ENCODE data around the gene LRRC14B. TPM values are rescaled to one million over a fixed set of nuclear protein-coding genes. Genes with fewer than 3 reads are reported as not detected.
"Not testable (repeated sequence)": the region's sequence is repeated elsewhere in the genome, so short reads cannot be mapped to it uniquely, and the experiment has no call there.

The LRRC14B gene
- total RNA-seq, 2 donors from 2014 or later = 7.7 to 51.0 TPM

GRCh38 chr5:230711-231110, 39.4 kb downstream of the LRRC14B start:
- H3K36me3 ChIP-seq = peaks cover 96% of the 10 kb centered on the region
- H3K9me3 ChIP-seq = no peaks in the 10 kb centered on the region

DNA sequence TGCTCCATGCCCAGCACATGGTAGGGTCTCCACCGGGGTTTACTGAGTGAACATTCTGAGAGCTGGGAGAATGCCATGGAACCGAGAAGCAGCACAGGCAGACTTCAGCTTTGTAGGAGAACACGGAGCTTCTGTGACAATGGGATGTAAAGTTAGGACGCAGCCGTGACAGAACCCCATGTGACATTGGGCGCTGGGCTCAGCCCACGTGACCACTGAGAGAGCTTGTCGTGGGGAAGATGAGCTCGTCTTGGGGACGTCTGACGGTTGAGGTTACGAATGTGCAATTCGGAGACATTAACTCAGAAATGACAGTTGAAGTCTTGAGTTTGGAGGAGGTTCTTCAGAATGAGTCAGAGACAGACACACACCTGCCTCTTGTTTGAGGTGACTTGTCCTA, 40.4 kb downstream of the LRRC14B start:
- H3K9me3 ChIP-seq = no peaks in the 10 kb centered on the region
- DNase-seq (ENCODE audit: low spot score) = no peak
- no peaks in the 10 kb centered on the region for H3K4me1 ChIP-seq
- H3K4me3 ChIP-seq = no peak overlapping the region
- peaks cover 94% of the 10 kb centered on the region for H3K36me3 ChIP-seq
- no peak for TF ChIP-seq CTCF (IDR thresholded peaks at IDR 0.05)
- H3K27ac ChIP-seq = no peak overlapping the region
- no peaks in the 10 kb centered on the region for H3K27me3 ChIP-seq

More at GRCh38 chr5:230711-231110, 39.4 kb downstream of the LRRC14B start:
- no peak overlapping the region for H3K27ac ChIP-seq
- TF ChIP-seq CTCF (IDR thresholded peaks at IDR 0.05) = no peak
- no peaks in the 10 kb centered on the region for H3K4me1 ChIP-seq
- no peak overlapping the region for H3K4me3 ChIP-seq
- no peak for DNase-seq (ENCODE audit: low spot score)
- no peaks in the 10 kb centered on the region for H3K27me3 ChIP-seq

GRCh38 chr5:233426-233825, 42.1 kb downstream of the LRRC14B start:
- H3K27ac ChIP-seq; H3K9me3 ChIP-seq; H3K27me3 ChIP-seq; DNase-seq (ENCODE audit: low spot score); H3K4me3 ChIP-seq; H3K4me1 ChIP-seq: not testable (repeated sequence)
- peaks cover 83% of the 10 kb centered on the region for H3K36me3 ChIP-seq

GRCh38 chr5:234450-234849, 43.2 kb downstream of the LRRC14B start:
- DNase-seq (ENCODE audit: low spot score) = no peak
- Histone ChIP-seq H3K9me3 (no peaks in the 10 kb centered on the region), H3K27me3 (no peaks in the 10 kb centered on the region), H3K4me1 (no peaks in the 10 kb centered on the region), H3K4me3 (no peak overlapping the region), H3K36me3 (peaks cover 80% of the 10 kb centered on the region), H3K27ac (no peak overlapping the region)
- no peak for TF ChIP-seq CTCF (IDR thresholded peaks at IDR 0.05)

- H3K4me1 ChIP-seq; H3K27me3 ChIP-seq; DNase-seq (ENCODE audit: low spot score); H3K9me3 ChIP-seq; H3K4me3 ChIP-seq; H3K27ac ChIP-seq: not testable (repeated sequence)
- peaks cover 80% of the 10 kb centered on the region for H3K36me3 ChIP-seq
These were observed 44.2 kb downstream of the LRRC14B start for GRCh38 chr5:235527-235926.

DNA sequence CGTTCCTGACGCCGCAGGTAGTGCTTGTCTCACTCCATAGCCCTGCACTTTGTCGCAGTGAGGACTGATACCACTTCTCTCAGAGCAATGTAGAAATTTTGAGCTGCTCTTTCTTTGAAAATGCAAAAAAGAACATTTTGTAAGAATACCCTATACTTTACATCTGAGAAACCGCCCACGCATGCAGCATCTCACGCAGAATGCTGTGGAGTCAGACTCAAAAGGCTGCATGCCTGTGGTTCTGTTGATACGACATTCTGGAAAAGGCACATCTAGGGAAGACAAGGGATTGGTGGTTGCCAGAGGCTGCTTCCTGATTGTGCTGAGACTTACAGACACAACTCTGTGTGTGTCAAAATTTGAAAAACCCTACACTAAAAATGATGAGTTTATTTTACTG, 46.6 kb downstream of the LRRC14B start:
- H3K27ac ChIP-seq; DNase-seq (ENCODE audit: low spot score); H3K27me3 ChIP-seq; H3K9me3 ChIP-seq; H3K4me3 ChIP-seq; H3K4me1 ChIP-seq: not testable (repeated sequence)
- peaks cover 81% of the 10 kb centered on the region for H3K36me3 ChIP-seq

DNA sequence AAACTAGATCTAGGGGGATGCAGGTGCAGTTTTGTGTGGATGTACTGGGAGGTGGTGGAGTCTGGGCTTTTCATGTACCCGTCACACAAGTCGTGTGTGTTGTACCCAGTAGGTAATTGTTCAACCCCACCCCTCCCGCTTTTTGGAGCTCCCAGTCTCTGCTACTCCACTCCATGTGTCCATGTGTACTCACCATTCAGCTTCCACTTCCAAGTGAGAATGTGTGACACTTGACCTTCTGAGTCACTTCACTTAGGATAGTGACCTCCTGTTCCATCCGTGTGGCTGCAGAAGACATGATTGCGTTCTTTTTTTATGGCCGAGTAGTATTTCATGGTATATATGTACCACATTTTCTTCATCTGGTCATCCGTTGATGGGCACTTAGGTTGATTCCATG, 49.3 kb downstream of the LRRC14B start:
- H3K27me3 ChIP-seq; H3K27ac ChIP-seq; H3K4me1 ChIP-seq; H3K4me3 ChIP-seq; H3K9me3 ChIP-seq; DNase-seq (ENCODE audit: low spot score): not testable (repeated sequence)
- peaks cover 83% of the 10 kb centered on the region for H3K36me3 ChIP-seq

DNA sequence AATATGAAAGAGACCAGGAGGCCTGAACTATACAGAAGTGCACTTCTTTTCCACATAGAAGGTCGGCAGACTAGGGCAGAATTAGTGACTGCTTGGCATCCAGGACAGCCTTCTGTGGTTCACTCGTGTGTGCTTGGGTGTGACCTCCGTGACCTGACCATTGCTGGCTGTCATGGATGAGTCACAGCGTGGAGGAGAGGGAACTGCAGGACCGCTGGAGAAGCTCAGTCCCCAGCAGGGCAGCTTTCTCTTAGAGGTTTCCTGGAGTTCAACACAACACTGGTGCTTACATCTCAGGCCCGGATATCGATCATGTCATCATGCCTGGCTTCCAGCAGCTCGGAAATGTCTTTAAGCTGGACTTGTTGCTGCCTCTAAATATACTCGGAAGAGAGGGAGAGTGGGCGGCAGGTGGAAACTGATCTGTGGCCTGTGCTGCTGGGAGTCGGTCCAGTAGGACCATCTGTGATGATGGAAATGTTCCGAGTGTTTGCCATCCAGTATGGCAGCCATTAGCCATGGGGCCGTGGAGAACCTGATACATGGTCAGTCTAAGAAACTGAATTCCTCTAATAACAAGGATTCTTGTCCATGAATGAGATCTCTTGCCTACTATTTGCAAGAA, 49.9 kb downstream of the LRRC14B start:
- H3K9me3 ChIP-seq; H3K4me3 ChIP-seq; DNase-seq (ENCODE audit: low spot score); H3K27ac ChIP-seq; H3K4me1 ChIP-seq; H3K27me3 ChIP-seq: not testable (repeated sequence)
- H3K36me3 ChIP-seq = peaks cover 84% of the 10 kb centered on the region

GRCh38 chr5:243683-244367, 52.5 kb downstream of the LRRC14B start:
- DNase-seq (ENCODE audit: low spot score); H3K4me1 ChIP-seq; H3K9me3 ChIP-seq; H3K27ac ChIP-seq; H3K4me3 ChIP-seq; H3K27me3 ChIP-seq: not testable (repeated sequence)
- H3K36me3 ChIP-seq = peaks cover 83% of the 10 kb centered on the region

- DNase-seq (ENCODE audit: low spot score); H3K4me1 ChIP-seq; H3K4me3 ChIP-seq; H3K27ac ChIP-seq; H3K9me3 ChIP-seq; H3K27me3 ChIP-seq: not testable (repeated sequence)
- peaks cover 83% of the 10 kb centered on the region for H3K36me3 ChIP-seq
These were observed 54.4 kb downstream of the LRRC14B start for GRCh38 chr5:245717-246116.
